CD4-positive, alpha-beta memory T cell (primary cell): ENCODE measurements around the gene RASGRP2. TPM values are rescaled to one million over a fixed set of nuclear protein-coding genes. Genes with fewer than 3 reads are reported as not detected.

ENCODE experiments used
- CTCF ChIA-PET: fragments of 350-600 bp; sonication (Branson Sonifier 250); formaldehyde crosslinking; loops from one replicate; lab custom pipeline; 2021; ENCODE audit warnings: inconsistent platforms; ENCODE audit not compliant: partially characterized antibody; lab: Charles Lee
- POLR2A ChIA-PET: fragments of 350-600 bp; sonication (Branson Sonifier 250); formaldehyde crosslinking; loops from one replicate; lab custom pipeline; 2021; ENCODE audit not compliant: partially characterized antibody; lab: Charles Lee
- DNase-seq, 5 donors: peaks; one replicate each; pipeline versions ENCODE4 v3.0.0 to v3.0.0-alpha.2; 2020 to 2022; ENCODE audit warnings: mixed read lengths in 1 of 5
- H3K27ac ChIP-seq: one replicate; pipeline ENCODE4 v1.7.0; 2013; ENCODE audit warnings: low read depth, low read length
- H3K27me3 ChIP-seq: 2 replicates; pipeline ENCODE4 v1.7.0; 2013; ENCODE audit warnings: mild to moderate bottlenecking, low read length, moderate library complexity; ENCODE audit not compliant: insufficient read depth
- H3K36me3 ChIP-seq: 2 replicates; pipeline ENCODE4 v1.7.0; 2013; ENCODE audit warnings: mild to moderate bottlenecking, low read length, moderate library complexity; ENCODE audit not compliant: insufficient read depth
- H3K4me1 ChIP-seq: 2 replicates; pipeline ENCODE4 v1.7.0; 2013; ENCODE audit warnings: mild to moderate bottlenecking, low read length, moderate library complexity; ENCODE audit not compliant: insufficient read depth
- H3K4me3 ChIP-seq, 2 donors: one replicate each; pipeline ENCODE4 v1.7.0; 2013; ENCODE audit warnings: low read length in 2 of 2, mild to moderate bottlenecking in 1 of 2
- H3K9me3 ChIP-seq, 2 donors: one replicate each; pipeline ENCODE4 v1.7.0; 2013; ENCODE audit warnings: low read length in 2 of 2, control low read depth in 1 of 2; ENCODE audit not compliant: control insufficient read depth in 1 of 2
- H3K27ac Mint-ChIP-seq, 7 donors: one replicate each; pipeline ENCODE4 v1.8.0; 2020 to 2021; ENCODE audit warnings: mixed read lengths in 7 of 7, mild to moderate bottlenecking in 6 of 7, inconsistent platforms in 3 of 7, moderate library complexity in 3 of 7
- H3K27me3 Mint-ChIP-seq, 2 donors: one replicate each; pipeline ENCODE4 v1.8.0; 2020 to 2021; ENCODE audit warnings: mixed read lengths in 2 of 2
- H3K36me3 Mint-ChIP-seq, 2 donors: one replicate each; pipeline ENCODE4 v1.8.0; 2020 to 2021; ENCODE audit warnings: mixed read lengths in 2 of 2, inconsistent platforms in 1 of 2, mild to moderate bottlenecking in 1 of 2
- H3K4me1 Mint-ChIP-seq, 4 donors: one replicate each; pipeline ENCODE4 v1.8.0; 2020 to 2021; ENCODE audit warnings: mixed read lengths in 4 of 4, mild to moderate bottlenecking in 1 of 4
- H3K4me3 Mint-ChIP-seq, 8 donors: one replicate each; pipeline ENCODE4 v1.8.0; 2020 to 2021; ENCODE audit warnings: mixed read lengths in 8 of 8, mild to moderate bottlenecking in 7 of 8, moderate library complexity in 6 of 8, inconsistent platforms in 3 of 8
- H3K9me3 Mint-ChIP-seq, 8 donors: one replicate each; pipeline ENCODE4 v1.8.0; 2020 to 2021; ENCODE audit warnings: mixed read lengths in 8 of 8, mild to moderate bottlenecking in 5 of 8, inconsistent platforms in 3 of 8, moderate library complexity in 1 of 8
- intact Hi-C: fragments of 100-400 bp; cut with micrococcal nuclease; formaldehyde crosslinking; loops from one replicate; pipeline ENCODE4 v1.15.1; 2023
- polyA plus RNA-seq, 2 donors: library from polyadenylated mRNA; unstranded; fragments of 300-500 nt; fragmentation: Illumina TruSeq; gene quantifications; one replicate each; pipeline ENCODE4 v1.2.3, GENCODE V29; 2021
- total RNA-seq, 2 experiments: library from RNA; stranded (reverse); gene quantifications; one replicate each; pipeline ENCODE4 v1.2.3, GENCODE V29; 2021

Gene RASGRP2
- total and polyA plus RNA-seq, 4 experiments from 2014 or later = 177 to 463 (median 324) TPM

GRCh38 chr11:64762674-64763525 lies 19.0 kb upstream of the RASGRP2 start:
- CTCF ChIA-PET = interaction anchor here (0.8 to 7.6 kb wide), 10 partner anchors 10 to 126 kb away, joined by 3 to 135 read pairs (median 4); partner anchors contain the start of gene RASGRP2
- Histone ChIP-seq H3K4me3 (peak overlapping the region in 1 of 2 donors; percentile 15), H3K27me3 (no peaks in the 10 kb centered on the region), H3K27ac (peak overlapping the region; percentile 47), H3K36me3 (peaks cover 44% of the 10 kb centered on the region), H3K4me1 (peaks cover 84% of the 10 kb centered on the region), H3K9me3 (no peaks in the 10 kb centered on the region)
- POLR2A ChIA-PET = interaction anchor here (0.7 to 33.1 kb wide), 14 partner anchors 12 to 736 kb away, joined by 3 to 1500 read pairs (median 4); partner anchors contain the start of genes MALAT1, MAP4K2, RASGRP2 and SF1
- Mint-ChIP-seq H3K9me3 (peaks cover 0 to 20% (median 0%) of the 10 kb centered on the region in 8 donors), H3K27ac (peak overlapping the region; percentile 63 to 94 (median 90)), H3K4me3 (peak overlapping the region; percentile 63 to 90 (median 77)), H3K36me3 (peaks cover 48 to 56% of the 10 kb centered on the region in 2 donors), H3K27me3 (no peaks in the 10 kb centered on the region), H3K4me1 (peaks cover 50 to 88% (median 71%) of the 10 kb centered on the region in 4 donors)
- DNase-seq = peak in 2 of 5 donors; percentile 41 to 62
- intact Hi-C loops = loop anchor here (2.0 kb wide), 1 partner anchor 14 kb away; no protein-coding TSS in a partner anchor

- H3K36me3 ChIP-seq = peaks cover 38% of the 10 kb centered on the region
- CTCF ChIA-PET = interaction anchor here (0.9 to 7.6 kb wide), 4 partner anchors 11 to 73 kb away, joined by 4 to 135 read pairs (median 20); partner anchors contain the start of gene RASGRP2
- Mint-ChIP-seq H3K36me3 (peaks cover 42 to 51% of the 10 kb centered on the region in 2 donors), H3K4me1 (peaks cover 50 to 86% (median 68%) of the 10 kb centered on the region in 4 donors), H3K27me3 (no peaks in the 10 kb centered on the region), H3K4me3 (peak overlapping the region; percentile 42 to 90 (median 77)), H3K27ac (peak overlapping the region; percentile 63 to 94 (median 90)), H3K9me3 (peaks cover 0 to 25% (median 0%) of the 10 kb centered on the region in 8 donors)
- H3K27ac ChIP-seq = peak overlapping the region; percentile 47
- peaks cover 77% of the 10 kb centered on the region for H3K4me1 ChIP-seq
- peak in 1 of 5 donors; percentile 28 for DNase-seq
- POLR2A ChIA-PET = interaction anchor here (1.4 to 33.1 kb wide), 5 partner anchors 13 to 100 kb away, joined by 3 to 1500 read pairs (median 23); partner anchors contain the start of genes MAP4K2, RASGRP2 and SF1
- intact Hi-C loops = loop anchor here (2.0 kb wide), 1 partner anchor 15 kb away; no protein-coding TSS in a partner anchor
- H3K4me3 ChIP-seq = no peak overlapping the region
- no peaks in the 10 kb centered on the region for H3K27me3 ChIP-seq
- no peaks in the 10 kb centered on the region for H3K9me3 ChIP-seq
Measured at GRCh38 chr11:64762277-64762673, 18.3 kb upstream of the RASGRP2 start.

- H3K27ac Mint-ChIP-seq = peak overlapping the region; percentile 72 to 94 (median 86)
Measured at GRCh38 chr11:64760759-64761420, 16.9 kb upstream of the RASGRP2 start.

GRCh38 chr11:64759722-64760719 lies 16.1 kb upstream of the RASGRP2 start, which contains the start of gene PYGM:
Gene PYGM, minus strand, starts transcription at chr11:64759974. Its CDS starts 76 bp downstream, at chr11:64759898.
- H3K27me3 Mint-ChIP-seq = no peaks in the 10 kb centered on the region

More at GRCh38 chr11:64760759-64761420, 16.9 kb upstream of the RASGRP2 start:
- POLR2A ChIA-PET = interaction anchor here (0.7 to 33.1 kb wide), 8 partner anchors 8 to 99 kb away, joined by 5 to 1500 read pairs (median 6); partner anchors contain the start of genes MAP4K2, MEN1, RASGRP2 and SF1
- Mint-ChIP-seq H3K4me3 (peak overlapping the region in 7 of 8 donors; percentile 46 to 78 (median 72)), H3K4me1 (peaks cover 45 to 77% (median 61%) of the 10 kb centered on the region in 4 donors), H3K27me3 (no peaks in the 10 kb centered on the region), H3K9me3 (peaks cover 0 to 27% (median 0%) of the 10 kb centered on the region in 8 donors), H3K36me3 (peaks cover 35 to 43% of the 10 kb centered on the region in 2 donors)
- Histone ChIP-seq H3K27ac (peak overlapping the region; percentile 10), H3K36me3 (peaks cover 29% of the 10 kb centered on the region), H3K27me3 (no peaks in the 10 kb centered on the region), H3K4me1 (peaks cover 66% of the 10 kb centered on the region), H3K9me3 (no peaks in the 10 kb centered on the region), H3K4me3 (no peak overlapping the region)
- DNase-seq = peak in 2 of 5 donors; percentile 29 to 30
- intact Hi-C loops = no loop called here
- CTCF ChIA-PET = interaction anchor here (0.9 to 7.6 kb wide), 5 partner anchors 9 to 18 kb away, joined by 3 to 135 read pairs (median 6); partner anchors contain the start of genes RASGRP2 and SF1

GRCh38 chr11:64759131-64759721 lies 15.3 kb upstream of the RASGRP2 start:
- Mint-ChIP-seq H3K4me1 (peaks cover 32 to 60% (median 45%) of the 10 kb centered on the region in 4 donors), H3K27ac (peak overlapping the region in 5 of 7 donors; percentile 22 to 91 (median 65)), H3K36me3 (peaks cover 21 to 29% of the 10 kb centered on the region in 2 donors), H3K27me3 (no peaks in the 10 kb centered on the region), H3K4me3 (peak overlapping the region in 1 of 8 donors; percentile 43), H3K9me3 (peaks cover 0 to 19% (median 0%) of the 10 kb centered on the region in 8 donors)
- Histone ChIP-seq H3K27me3 (no peaks in the 10 kb centered on the region), H3K27ac (no peak overlapping the region), H3K36me3 (peaks cover 19% of the 10 kb centered on the region), H3K4me3 (no peak overlapping the region), H3K9me3 (no peaks in the 10 kb centered on the region), H3K4me1 (peaks cover 50% of the 10 kb centered on the region)
- peak in 1 of 5 donors; percentile 33 for DNase-seq
- ChIA-PET CTCF (interaction anchor here (1.2 to 7.6 kb wide), 4 partner anchors 7 to 18 kb away, joined by 4 to 135 read pairs (median 21); partner anchors contain the start of gene RASGRP2), POLR2A (interaction anchor here (0.8 to 33.1 kb wide), 7 partner anchors 9 to 100 kb away, joined by 3 to 1500 read pairs (median 5); partner anchors contain the start of genes MEN1, RASGRP2 and SF1)
- intact Hi-C loops = no loop called here

More at GRCh38 chr11:64759722-64760719, 16.1 kb upstream of the RASGRP2 start, which contains the start of gene PYGM:
- peaks cover 24% of the 10 kb centered on the region for H3K36me3 ChIP-seq
- ChIA-PET CTCF (interaction anchor here (0.9 to 7.6 kb wide), 7 partner anchors 8 to 19 kb away, joined by 3 to 135 read pairs (median 6); partner anchors contain the start of genes RASGRP2 and SF1), POLR2A (interaction anchor here (0.8 to 33.1 kb wide), 10 partner anchors 8 to 99 kb away, joined by 3 to 1500 read pairs (median 5); partner anchors contain the start of genes MAP4K2, MEN1, RASGRP2 and SF1)
- intact Hi-C loops = no loop called here
- peak within 1 kb of the TSS; percentile 10 for H3K27ac ChIP-seq
- Mint-ChIP-seq H3K27ac (peak within 1 kb of the TSS; percentile 72 to 94 (median 86)), H3K36me3 (peaks cover 29 to 37% of the 10 kb centered on the region in 2 donors), H3K4me1 (peaks cover 39 to 68% (median 53%) of the 10 kb centered on the region in 4 donors), H3K9me3 (peaks cover 0 to 26% (median 0%) of the 10 kb centered on the region in 8 donors), H3K4me3 (peak within 1 kb of the TSS in 7 of 8 donors; percentile 7 to 78 (median 72))
- no peaks in the 10 kb centered on the region for H3K27me3 ChIP-seq
- DNase-seq = peak in 2 of 5 donors; percentile 26 to 44
- no peak within 1 kb of the TSS for H3K4me3 ChIP-seq
- no peaks in the 10 kb centered on the region for H3K9me3 ChIP-seq
- H3K4me1 ChIP-seq = peaks cover 58% of the 10 kb centered on the region
